ENCODE measurements around the gene PDXDC1.
"Not testable (repeated sequence)": the region's sequence is repeated elsewhere in the genome, so short reads cannot be mapped to it uniquely, and the experiment has no call there.

The PDXDC1 gene

DNA sequence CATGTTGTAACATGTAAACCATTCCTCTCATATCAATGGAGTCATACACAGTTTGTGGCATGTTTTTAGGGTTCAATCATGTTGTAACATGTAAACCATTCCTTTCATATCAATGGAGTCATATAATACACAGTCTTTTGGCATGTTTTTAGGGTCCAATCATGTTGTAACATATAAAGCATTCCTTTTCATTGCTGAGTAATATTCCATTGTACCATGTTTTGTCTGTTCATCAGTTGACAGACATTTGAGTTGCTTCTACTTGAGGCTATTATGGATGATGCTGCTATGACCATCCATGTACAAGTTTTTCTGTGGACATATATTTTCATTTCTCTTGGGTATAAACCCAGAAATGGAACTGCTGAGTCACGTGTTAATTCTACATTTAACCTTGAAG lies 106.1 kb downstream of the PDXDC1 start:
- FAIRE-seq: not testable (repeated sequence)

DNA sequence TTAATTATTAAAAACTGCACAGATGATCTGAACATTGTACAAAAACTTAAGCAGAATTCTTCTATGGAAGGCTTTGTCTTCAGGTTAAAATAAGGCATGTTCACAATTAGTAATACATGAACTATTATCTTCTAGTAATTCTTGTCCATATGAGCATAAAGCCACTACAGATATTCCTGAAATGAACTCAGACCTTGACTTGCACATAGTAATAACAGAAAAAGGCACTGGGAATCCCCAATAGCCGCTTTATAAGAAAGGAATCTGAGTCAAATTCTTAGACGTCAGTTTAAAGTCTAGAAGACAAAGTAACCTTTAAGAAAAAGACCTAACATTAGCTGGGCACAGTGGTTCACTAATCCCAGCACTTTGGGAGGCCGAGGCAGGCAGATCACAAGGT lies 108.0 kb downstream of the PDXDC1 start:
- FAIRE-seq: not testable (repeated sequence)

DNA sequence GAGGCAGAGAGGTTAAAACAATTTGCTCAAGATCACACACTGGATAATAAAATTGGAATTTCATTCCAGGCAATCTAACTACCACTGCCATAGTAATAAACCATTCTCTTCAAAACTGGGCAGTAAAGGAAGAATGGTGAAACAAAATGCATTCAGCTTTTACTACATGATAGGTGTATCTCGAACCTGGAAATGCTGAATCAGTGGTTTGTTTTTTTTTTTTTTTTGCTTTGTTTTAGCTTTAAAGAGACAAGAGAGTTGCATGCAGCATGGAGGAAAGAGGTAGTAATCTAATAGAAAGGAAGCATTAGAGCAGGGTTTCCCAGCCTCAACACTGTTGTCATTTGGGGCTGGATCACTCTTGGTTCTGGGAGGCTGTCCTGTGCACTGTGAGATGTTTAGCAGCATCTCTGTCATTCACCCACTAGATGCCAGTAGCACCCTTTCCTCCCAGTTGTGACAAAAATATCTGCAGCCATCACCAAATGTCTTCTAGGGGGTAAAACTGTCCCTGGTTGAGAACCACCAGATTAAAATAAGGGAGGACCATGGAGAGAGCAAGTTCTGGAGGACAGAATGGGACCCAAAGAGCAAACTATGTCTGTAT lies 115.9 kb downstream of the PDXDC1 start:
- FAIRE-seq: not testable (repeated sequence)

DNA sequence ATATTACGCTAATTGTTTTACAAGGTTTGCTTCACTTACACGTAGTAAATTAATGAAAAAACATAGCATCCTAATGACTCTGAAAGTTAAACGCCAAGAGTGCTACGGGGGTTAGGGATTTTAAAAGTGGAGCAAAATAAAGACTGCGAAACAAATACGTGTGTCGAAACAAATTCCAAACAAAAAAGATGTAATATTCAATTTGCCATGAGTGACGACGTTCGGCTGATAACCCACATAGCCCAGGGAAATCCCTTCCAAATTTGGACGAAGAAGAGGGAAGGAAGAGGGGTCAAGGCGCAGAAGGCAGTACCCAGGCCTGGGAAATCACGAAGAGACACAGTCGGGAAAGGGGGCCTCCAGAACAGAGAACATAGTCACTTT lies 118.7 kb downstream of the PDXDC1 start:
- not testable (repeated sequence) for FAIRE-seq

DNA sequence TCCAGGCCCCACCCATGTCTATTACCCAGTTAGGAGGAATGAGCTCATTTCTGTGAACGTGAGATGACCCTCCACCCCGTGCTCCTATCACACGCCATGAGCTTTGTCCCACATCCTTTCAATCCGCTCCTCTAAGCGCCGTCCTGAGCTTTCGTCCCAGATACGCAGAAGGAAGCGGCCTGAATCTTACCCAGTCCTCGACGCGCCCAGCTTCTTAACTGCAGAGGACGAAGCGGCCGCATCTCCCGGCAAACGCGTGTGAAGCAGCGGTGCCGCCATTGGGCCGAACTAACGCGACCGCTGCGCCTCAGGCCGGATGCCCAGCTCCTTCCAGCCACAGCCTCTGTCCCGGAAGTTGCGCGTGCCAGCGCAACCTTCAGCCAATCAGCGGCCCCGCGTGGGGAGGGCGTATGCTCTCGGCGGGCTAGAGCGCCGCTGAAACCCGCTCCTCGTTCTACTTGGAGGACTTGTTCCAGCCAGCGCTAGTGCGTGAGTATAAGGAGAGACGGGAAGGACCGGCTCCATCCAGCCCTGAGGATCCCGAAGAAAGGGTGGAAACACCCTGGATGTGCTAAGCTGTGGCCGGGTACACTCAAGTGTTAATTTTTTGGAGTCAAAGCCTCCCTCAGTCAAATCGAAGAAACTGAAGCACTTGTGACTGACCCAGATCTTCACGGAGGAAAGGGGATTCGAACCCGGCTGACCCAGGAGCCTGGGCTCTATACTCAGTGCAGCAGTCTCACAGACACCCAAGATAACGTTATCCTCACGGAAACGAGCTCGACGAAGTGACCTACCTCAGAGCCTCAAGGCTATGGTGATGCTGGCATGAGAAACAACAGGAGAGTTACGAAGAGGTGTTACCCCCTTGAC lies 119.4 kb downstream of the PDXDC1 start, which contains the start of gene RRN3:
Gene RRN3 (minus strand): TSS at position 318 of the 873 bp plus-strand sequence. CDS start 39 bp downstream, at position 279.
- FAIRE-seq: not testable (repeated sequence)

DNA sequence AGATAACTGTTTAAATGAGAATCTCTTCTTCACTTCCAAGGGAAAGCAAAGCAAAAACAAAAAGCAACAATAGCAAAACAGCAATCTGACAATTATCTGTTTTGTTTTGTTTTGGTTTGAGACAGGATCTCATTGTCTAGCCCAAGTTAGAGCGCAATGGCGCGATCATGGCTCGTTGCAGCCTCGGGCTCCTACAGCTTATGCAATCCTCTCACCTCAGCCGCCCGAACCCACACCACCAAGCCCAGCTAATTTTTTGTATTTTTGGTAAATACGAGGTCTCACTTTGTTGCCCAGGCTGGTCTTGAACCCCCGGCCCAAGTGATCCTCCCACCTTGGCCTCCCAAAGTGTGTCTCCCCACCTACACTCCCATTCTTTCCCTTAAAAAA lies 121.8 kb downstream of the PDXDC1 start:
- FAIRE-seq: not testable (repeated sequence)

DNA sequence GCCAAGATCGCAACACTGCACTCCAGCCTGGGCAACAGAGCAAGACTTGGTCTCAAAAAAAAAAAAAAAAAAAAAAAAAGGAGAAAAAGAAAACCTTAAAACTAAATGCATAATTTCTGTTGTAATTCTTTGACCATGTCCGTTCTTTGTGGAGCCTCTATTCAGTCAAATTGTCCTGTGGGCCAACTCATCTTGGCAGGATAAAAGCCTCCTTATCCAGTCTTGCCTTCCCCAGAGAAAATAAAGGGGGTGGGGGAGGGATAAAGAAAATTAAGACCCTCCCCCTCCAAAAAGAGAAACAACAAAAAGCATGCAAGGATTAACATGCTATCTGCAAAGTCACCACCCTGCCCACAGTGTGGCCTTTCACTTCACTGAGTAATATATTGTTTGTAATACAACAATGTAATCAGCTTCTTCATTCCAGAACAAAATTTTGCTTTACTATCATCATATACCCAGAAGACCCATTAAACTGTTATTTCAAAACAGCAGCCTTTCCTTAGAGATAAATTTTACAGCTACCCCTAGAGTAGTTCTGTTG lies 124.6 kb downstream of the PDXDC1 start:
- not testable (repeated sequence) for FAIRE-seq

DNA sequence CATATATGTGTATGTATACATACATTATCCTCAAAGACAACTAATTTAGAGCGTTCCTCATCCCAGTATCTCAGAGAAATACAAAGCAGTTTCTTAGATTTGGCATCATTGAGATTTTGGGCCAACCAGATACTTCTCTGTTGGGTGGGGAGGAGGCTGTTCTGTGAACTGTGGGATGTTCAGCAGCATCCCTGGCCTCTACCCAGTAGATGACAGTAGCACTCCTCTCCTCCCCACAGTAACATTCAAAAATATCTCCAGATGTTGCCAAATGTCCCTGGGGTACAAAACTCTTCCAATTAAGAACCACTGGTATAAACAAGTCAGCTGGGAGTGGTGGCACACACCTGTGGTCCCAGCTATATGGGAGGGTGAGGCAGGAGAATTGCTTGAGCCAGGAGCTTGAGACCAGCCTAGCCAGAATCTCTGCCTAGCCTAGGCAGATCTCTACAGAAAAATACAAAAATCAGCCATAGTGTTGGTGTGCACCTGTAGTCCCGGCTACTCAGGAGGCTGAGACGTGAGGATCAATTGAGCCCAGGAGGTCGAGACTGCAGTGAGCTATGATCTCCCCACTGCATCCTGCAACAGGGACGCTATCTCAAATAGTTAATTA lies 125.7 kb downstream of the PDXDC1 start:
- not testable (repeated sequence) for FAIRE-seq

DNA sequence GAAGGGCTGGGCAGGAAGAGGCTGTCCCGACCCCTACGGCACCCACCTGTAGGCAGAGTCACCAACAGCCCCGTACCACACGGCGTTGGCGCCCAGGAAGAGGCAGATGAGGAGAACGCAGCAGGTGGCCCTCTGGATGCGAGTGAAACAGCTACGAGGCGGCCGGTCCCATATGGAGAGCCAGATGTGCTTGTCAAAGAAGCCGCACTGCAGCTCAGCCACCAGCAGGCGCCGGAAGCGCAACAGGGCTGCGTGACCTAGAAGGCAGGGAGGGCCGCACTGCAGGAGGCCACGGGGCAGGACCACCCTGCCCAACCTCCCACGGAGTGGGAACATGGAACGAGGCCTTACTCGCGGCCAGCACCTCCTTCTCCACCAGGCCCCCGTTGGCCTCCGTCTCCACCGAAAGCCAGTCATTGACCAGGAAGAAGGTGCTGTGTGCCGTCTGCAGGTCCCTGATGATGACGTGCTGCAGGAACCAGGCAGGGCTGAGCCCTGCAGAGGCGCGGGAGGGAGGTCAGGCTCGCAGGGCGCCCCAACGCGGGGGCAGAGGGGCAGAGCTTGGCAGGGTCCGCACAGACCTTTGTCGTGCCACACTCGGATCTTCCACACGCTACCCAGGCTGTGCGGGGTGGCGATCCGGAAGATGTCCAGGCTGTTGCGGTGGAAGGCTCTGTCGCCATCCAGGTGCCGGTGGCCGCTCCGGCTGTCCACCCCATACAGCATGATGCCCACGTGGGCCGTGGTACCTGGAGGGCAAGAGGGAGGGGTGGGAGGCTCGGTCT lies 153.0 kb downstream of the PDXDC1 start:
- FAIRE-seq: not testable (repeated sequence)

DNA sequence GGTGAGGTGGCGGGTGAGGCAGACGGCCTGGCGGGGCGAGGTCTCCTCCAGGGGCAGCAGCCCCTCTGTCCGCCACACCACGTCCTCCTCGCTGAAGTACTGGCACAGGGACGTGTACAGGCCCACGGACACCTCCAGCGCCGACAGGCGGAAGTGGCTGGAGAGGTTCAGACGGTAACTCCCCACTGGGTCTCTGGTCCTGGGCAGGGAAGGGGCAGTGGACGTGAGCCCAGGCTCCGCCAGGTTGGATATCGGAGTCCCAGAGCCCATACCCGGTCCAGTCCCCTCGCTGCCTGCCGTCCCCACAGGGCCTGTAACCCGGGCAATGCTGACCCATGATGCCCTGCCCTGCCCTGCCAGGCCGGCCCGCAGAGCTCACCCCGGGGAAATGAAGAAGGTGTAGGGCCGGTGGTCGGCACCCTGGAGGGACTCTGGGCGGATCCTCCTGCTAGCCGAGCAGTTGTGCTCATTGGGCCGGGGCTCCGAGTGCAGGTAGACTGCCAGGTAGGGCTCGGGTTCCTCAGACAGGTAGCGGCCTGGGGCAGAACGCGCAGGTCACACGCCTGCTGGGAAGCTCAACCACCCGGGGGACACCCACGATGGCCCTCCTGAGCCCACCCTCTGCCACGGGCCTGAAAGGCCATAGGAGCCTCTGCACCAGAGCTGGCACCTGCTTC lies 155.6 kb downstream of the PDXDC1 start:
- not testable (repeated sequence) for FAIRE-seq

DNA sequence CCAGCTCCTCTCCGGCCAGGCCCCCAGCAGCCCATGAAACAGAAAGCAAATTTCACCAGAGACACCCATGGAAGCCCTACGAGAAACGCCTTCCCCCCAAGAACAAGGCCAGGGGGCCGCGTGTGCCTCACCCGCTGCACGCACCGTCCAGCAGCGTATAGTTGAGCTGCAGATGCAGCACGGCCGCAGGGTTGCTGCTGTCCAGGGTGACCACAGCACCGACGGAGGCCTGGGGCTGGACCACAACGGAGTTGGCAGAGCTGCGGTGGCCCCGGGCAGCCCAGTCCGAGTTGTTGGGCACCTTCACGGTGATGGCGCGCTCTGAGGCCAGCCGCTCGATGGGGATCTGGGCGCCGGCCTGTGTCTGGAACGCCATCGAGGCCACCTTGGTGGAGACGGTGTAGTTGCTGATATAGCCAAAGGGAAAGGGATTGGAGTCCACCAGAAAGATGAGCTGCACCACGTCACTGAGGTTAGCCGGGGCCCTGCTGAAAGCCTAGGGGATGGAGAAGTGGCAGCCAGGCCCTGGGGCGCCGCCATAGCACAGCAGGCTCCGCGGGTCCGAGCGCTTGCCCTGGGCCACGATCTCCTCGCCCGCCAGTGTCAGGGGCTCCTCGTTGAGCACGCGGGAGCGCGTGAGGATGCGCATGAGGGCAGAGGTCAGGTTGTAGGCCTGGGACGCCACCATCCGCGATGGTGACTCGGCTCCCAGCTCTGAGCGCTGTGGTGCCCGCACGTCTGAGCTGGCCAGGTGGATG lies 156.3 kb downstream of the PDXDC1 start:
- not testable (repeated sequence) for FAIRE-seq

DNA sequence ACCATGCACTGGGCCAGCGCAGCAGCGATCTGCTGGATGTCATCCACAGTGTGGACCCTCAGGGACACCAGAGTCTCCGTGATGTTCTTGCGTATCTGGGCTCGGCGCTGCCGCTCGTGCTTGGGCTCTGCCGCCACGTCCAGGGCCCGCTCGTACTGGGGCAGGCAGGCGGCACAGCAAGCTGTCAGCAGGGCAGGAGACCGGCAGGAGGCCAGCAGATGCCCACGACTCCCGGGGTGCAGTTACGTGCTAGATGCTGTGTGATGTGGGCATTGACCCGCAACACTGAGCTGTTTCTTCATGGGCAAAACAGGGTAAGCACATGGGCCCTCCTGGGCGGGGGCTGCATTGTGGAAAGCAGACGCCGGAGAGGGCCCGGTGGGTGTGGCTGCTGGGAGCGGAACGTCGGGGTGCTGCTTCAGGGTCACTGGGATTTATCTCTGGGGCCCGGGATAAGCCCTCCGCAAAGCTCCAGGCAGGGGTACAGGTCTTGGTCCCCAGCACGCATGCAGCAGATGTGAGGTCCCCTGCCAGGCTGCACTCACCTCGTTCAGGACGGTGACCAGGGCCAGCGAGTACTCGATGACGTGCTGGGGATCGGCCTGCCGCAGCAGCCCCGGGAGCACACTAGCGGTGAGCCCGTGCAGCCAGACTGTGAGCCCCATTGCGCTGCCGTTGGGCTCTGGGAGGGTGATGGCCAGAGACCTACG lies 158.0 kb downstream of the PDXDC1 start:
- not testable (repeated sequence) for FAIRE-seq

DNA sequence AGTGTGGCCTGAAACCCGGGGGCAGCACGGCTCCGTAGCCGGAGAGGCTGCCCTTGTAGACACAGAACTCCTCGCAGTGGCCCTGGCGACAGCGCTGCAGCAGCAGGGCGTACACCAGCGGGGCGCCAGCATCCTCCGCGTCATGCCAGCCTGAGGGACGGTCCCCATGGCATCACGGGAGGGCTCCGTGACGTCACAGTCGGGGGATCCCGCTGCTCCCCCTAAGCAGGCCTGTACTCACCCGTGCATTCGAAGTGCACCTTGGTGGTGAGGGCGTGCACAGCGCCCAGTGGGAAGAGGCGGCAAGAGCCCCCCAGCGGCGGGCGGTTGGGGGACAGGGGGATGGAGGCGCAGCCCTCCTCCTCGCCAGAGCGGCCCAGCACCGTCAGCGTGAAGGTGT lies 158.7 kb downstream of the PDXDC1 start:
- not testable (repeated sequence) for FAIRE-seq

DNA sequence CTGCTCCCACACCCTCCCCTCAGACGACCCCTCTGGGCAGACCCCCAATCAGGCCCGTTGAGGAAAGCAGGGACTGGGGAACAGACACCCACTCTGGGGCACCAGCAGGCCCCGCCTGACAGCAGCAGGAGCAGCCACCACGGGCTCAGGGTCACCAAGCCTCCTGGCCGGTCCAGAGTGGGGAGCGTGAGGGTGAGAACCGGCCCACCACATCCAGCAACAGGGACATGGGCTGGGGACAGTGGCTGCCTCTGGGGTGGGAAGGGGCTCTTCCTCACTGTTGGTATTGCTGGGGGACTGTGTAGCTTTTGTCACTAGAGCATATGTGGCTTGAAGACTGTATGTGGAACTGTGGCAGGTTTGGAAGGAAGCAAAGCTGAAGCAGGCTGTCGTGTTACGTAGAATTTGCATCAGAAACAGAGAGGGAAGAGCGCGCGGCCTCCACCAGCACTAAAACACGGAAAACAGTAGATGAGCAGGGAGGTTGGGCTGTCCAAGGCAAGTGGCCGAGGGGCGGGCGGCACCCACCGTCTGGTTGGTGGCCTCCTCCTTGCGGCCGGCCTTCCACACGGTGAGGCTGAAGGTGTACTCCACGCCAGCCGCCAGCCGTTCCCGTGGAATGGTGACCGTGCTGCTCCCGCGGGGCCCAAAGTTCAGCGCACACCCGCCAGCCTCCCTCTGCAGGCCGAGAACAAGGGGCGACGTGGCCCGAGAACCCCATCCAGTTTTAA lies 160.1 kb downstream of the PDXDC1 start:
- FAIRE-seq: not testable (repeated sequence)

DNA sequence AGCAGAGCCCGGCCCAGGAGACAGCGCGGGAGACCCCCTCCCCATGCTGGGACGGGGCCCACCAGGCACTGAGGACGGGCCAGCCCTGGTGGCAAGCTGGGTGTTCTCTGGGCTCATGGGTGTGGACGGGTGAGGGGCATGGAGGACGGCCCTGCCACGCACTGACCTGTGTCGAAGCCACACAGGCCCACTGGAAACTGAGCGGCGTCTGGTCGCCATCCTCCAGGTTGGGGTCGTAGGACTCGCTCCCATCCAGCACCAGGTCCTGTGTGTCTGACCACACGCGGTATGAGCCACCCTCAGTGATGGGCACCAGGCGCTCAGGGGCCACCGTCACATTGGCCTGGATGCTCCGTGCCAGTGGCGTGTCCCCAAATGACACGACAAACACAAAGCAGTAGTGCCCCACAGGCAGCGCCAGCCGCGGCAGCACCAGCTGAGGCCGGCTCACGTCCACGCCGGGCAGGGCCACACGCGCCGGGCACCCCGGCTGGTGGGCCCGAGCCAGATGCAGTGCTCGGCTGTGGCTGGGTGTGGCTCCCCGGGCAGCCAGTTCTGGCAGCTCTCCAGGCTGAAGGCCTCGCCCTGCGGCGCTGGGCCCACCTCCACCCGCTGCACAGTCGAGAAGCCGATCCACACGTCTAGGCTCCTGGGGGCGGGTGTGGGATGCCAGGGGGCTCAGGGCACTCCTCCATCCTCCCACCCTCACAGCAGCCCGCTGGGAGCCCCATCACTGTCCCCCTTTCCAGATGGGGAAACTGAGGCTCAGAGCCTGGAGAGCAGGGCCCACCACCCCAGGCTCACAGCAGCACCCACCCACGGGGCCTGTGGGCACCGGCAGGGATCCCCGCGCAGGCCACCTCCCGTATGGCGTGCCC lies 160.9 kb downstream of the PDXDC1 start:
- FAIRE-seq: not testable (repeated sequence)

DNA sequence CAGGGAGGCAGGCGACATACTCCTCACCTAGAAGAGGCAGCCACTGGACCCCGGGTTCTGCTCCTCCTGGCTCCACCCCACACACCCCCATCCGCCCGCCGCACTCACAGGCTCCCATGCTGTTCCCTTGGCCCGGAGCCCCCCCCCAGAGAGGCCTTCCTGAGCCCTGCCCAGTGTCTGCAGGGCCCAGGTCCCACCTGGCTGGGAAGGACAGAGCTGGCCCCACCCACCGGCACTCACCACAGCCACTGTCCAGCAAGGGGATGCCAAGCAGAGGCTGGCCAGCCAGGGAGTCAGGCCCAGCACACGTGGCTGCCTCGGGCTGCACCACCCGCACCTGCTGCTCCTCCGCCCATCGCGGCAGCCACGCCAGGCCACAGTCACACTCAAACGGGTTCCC lies 162.7 kb downstream of the PDXDC1 start:
- FAIRE-seq: not testable (repeated sequence)

DNA sequence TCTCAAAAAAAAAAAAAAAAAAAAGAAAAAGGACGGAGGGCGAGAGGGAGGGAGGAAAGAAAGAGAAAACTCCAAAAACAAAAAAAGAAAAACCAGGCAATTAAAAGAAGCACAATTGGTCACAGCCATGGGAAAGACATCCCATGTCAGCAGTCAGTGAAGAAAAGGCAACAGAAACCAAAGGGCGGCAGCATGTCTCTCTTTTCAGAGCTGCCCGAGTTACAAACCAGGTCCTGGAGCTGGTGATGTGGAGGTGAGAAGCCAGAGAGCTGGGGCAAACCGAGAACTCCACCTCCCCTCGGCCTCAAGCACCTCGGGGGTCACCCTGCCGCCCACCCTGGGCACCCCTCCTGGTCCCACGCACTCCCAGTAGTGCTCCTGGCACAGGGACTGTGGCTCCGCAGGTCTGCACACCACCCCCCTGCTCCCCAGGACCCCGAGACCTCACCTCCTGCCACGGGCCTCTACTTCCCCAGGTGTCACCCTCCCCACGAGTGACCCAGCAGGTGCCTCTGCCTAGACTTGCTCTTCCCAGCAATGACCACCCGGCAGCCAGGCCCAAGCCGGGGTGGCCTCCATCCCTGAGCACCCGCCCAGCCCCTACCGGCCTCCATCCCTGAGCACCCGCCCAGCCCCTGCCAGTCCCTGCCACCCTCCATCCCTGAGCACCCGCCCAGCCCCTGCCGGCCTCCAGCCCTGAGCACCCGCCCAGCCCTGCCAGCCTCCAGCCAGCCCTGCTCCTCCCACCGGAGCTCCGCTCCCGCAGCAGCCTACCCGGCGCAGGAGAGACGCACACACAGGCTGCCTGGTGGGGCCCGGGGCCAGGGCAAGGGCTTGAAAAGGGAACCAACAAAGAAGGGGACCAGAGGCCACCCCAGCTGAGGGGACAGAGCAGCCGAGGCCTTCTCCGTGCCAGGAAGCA lies 165.9 kb downstream of the PDXDC1 start:
- FAIRE-seq: not testable (repeated sequence)
